Measurements from ENCODE around the gene BAIAP3. TPM values are rescaled to one million over a fixed set of nuclear protein-coding genes. Genes with fewer than 3 reads are reported as not detected.

Gene BAIAP3
- total and polyA plus RNA-seq, 2 donors: 0.63 to 2.7 TPM

DNA sequence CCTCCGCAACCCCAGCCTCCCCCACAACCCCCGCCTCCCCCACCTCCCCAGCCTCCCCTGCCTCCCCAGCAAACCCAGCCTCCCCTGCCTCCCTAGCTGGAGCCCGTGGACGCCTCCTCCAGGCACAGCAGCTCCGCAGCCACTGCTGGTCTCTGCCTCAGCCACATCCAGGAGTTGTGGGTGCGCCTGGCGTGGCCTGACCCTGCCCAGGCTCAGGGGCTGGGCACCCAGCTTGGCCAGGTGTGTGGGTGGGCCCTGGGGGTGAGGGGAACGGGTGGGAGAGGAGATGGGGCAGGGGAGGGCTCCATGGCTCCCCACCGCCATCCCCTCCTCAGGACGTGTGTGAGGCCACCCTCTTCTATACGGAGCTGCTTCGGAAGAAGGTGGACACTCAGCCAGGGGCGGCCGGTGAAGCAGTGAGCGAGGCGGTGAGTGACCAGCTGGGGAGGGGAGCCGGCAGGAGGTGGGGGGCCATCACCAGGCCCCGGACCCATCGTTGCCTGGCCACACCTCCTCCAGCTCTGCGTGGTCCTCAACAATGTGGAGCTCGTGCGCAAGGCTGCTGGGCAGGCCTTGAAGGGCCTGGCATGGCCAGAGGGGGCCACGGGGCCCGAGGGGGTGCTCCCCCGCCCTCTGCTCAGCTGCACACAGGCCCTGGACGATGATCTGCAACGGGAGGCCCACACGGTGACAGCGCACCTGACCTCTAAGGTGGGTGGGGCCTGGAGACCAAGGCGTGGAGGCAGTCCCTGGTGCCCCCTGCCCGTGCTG, 12.4 kb downstream of the BAIAP3 start:
- Histone ChIP-seq H3K4me3 (ENCODE audit: low read depth, low read length) (no peak overlapping the region), H3K4me1 (ENCODE audit: insufficient read depth) (no peaks in the 10 kb centered on the region), H3K36me3 (ENCODE audit: insufficient read depth) (no peaks in the 10 kb centered on the region), H3K27ac (ENCODE audit: low read depth) (no peak overlapping the region)
- DNase-seq (ENCODE audit: extremely low spot score): no peak
- 73% methylated on average over 31 of the region's 31 CpGs for WGBS

- 73% methylated on average over 34 of the region's 34 CpGs for whole genome bisulfite sequencing
- no peaks in the 10 kb centered on the region for H3K36me3 ChIP-seq (ENCODE audit: insufficient read depth)
Measured at GRCh38 chr16:1346422-1347285, 13.2 kb downstream of the BAIAP3 start.

GRCh38 chr16:1347286-1347855, 13.9 kb downstream of the BAIAP3 start:
- no peak for DNase-seq (ENCODE audit: extremely low spot score)
- WGBS: 84% methylated on average over 31 of the region's 31 CpGs
- no peak overlapping the region for H3K4me3 ChIP-seq (ENCODE audit: low read depth, low read length)
- H3K36me3 ChIP-seq (ENCODE audit: insufficient read depth): no peaks in the 10 kb centered on the region
- no peak overlapping the region for H3K27ac ChIP-seq (ENCODE audit: low read depth)
- H3K4me1 ChIP-seq (ENCODE audit: insufficient read depth): no peaks in the 10 kb centered on the region

More at GRCh38 chr16:1346422-1347285, 13.2 kb downstream of the BAIAP3 start:
- no peak overlapping the region for H3K4me3 ChIP-seq (ENCODE audit: low read depth, low read length)
- DNase-seq (ENCODE audit: extremely low spot score): no peak
- no peak overlapping the region for H3K27ac ChIP-seq (ENCODE audit: low read depth)
- H3K4me1 ChIP-seq (ENCODE audit: insufficient read depth): no peaks in the 10 kb centered on the region

- Histone ChIP-seq H3K4me1 (ENCODE audit: insufficient read depth) (no peaks in the 10 kb centered on the region), H3K36me3 (ENCODE audit: insufficient read depth) (no peaks in the 10 kb centered on the region), H3K27ac (ENCODE audit: low read depth) (no peak overlapping the region), H3K4me3 (ENCODE audit: low read depth, low read length) (no peak overlapping the region)
- WGBS: 90% methylated on average over 29 of the region's 29 CpGs
- DNase-seq (ENCODE audit: extremely low spot score): no peak
Measured at GRCh38 chr16:1347962-1348361, 14.5 kb downstream of the BAIAP3 start.

DNA sequence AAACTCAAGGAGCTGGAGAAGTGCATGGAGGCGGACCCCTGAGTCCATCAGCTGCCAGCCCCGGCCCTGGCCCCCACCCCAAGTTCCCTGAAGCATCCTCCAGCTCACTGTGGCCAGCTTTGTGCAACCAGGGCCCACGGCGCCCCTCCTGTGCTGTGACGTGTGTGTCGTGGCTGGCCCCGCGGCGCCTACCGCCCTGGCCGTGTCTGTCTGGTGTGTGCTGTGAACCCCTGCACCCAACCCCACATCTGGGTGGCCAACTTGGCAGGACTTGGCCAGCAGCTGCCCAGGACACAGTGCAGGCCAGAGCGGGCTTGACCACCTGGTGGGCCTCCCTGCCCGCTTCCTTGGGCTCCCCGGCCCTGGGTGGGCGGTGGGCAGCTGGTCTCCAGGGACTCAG, 15.0 kb downstream of the BAIAP3 start:
- no peak for DNase-seq (ENCODE audit: extremely low spot score)
- H3K4me1 ChIP-seq (ENCODE audit: insufficient read depth): peaks cover 1% of the 10 kb centered on the region
- H3K27ac ChIP-seq (ENCODE audit: low read depth): no peak overlapping the region
- 93% methylated on average over 15 of the region's 15 CpGs for WGBS
- H3K36me3 ChIP-seq (ENCODE audit: insufficient read depth): no peaks in the 10 kb centered on the region
- no peak overlapping the region for H3K4me3 ChIP-seq (ENCODE audit: low read depth, low read length)

DNA sequence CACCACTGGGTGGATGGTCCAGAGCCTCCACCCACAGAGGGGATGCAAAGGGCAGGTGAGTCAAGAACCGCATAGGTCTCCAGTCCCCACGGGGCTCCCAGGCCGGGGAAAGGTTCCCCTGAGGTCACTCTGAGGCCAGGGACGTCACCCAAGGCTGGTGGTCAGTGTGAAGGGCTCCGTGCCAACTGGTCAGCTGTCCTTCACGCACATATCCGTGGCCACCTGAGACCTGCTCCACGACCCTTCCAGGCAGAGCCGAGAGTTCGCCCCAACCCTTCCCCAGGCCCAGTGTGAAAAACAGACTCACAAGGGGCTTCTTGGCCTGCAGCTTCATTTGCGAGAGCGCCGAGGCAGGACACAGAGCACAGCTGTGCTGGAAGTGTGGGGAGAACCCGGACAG, 15.5 kb downstream of the BAIAP3 start:
- WGBS: 84% methylated on average over 14 of the region's 14 CpGs
- Histone ChIP-seq H3K36me3 (ENCODE audit: insufficient read depth) (no peaks in the 10 kb centered on the region), H3K4me3 (ENCODE audit: low read depth, low read length) (no peak overlapping the region), H3K27ac (ENCODE audit: low read depth) (no peak overlapping the region), H3K4me1 (ENCODE audit: insufficient read depth) (peaks cover 1% of the 10 kb centered on the region)
- DNase-seq (ENCODE audit: extremely low spot score): no peak

DNA sequence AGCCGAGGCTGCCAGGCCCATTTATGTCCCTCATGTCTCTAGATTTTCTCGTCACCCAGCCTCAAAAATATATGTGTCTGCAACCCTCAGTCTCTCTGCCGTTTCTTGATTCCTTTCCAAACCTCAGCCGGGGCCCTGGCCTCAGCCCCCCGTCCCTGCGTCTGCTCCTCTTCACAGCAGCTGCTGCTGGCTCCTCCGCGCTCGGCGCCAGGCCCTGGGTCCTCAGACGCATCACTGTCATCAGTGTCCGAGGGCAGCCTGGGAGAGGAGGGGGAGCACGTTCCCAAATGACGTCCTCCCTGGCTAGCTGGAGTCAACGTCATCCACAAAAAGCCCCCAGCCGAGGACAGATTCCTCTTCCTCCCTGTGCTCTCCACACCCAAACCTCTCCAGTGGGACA, 15.9 kb downstream of the BAIAP3 start:
- 84% methylated on average over 16 of the region's 16 CpGs for WGBS
- no peak for DNase-seq (ENCODE audit: extremely low spot score)
- Histone ChIP-seq H3K27ac (ENCODE audit: low read depth) (no peak overlapping the region), H3K36me3 (ENCODE audit: insufficient read depth) (no peaks in the 10 kb centered on the region), H3K4me3 (ENCODE audit: low read depth, low read length) (no peak overlapping the region), H3K4me1 (ENCODE audit: insufficient read depth) (peaks cover 1% of the 10 kb centered on the region)

- no peak overlapping the region for H3K27ac ChIP-seq (ENCODE audit: low read depth)
- H3K4me3 ChIP-seq (ENCODE audit: low read depth, low read length): no peak overlapping the region
- WGBS: 94% methylated on average over 17 of the region's 17 CpGs
- no peak for DNase-seq (ENCODE audit: extremely low spot score)
- peaks cover 1% of the 10 kb centered on the region for H3K4me1 ChIP-seq (ENCODE audit: insufficient read depth)
- H3K36me3 ChIP-seq (ENCODE audit: insufficient read depth): no peaks in the 10 kb centered on the region
Measured at GRCh38 chr16:1349951-1350350, 16.5 kb downstream of the BAIAP3 start.

DNA sequence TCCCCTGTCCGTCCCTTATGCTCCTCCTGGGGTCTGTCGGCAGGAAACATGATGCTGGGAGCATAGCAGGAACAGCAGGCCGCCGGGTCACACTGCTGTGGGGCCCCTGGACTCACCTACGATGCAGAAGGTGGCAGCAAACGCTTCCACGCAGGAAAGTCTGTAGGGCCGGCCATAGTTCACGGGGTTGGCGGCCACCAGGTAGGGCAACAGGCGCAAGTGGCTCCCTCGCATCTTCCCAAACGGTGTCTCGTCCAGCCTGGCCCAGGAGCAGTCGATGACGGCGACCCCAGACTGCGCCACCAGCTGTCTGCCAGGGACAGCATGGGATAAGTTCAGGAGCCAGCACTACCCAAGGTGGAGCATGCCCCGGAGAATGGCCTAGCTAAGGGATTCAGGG, 17.2 kb downstream of the BAIAP3 start:
- Histone ChIP-seq H3K4me1 (ENCODE audit: insufficient read depth) (peaks cover 1% of the 10 kb centered on the region), H3K4me3 (ENCODE audit: low read depth, low read length) (peak overlapping the region; percentile 90), H3K36me3 (ENCODE audit: insufficient read depth) (no peaks in the 10 kb centered on the region), H3K27ac (ENCODE audit: low read depth) (no peak overlapping the region)
- DNase-seq (ENCODE audit: extremely low spot score): no peak
- 84% methylated on average over 19 of the region's 19 CpGs for WGBS

- WGBS: under 1% methylated on average over 35 of the region's 35 CpGs
- Histone ChIP-seq H3K4me1 (ENCODE audit: insufficient read depth) (peaks cover 1% of the 10 kb centered on the region), H3K27ac (ENCODE audit: low read depth) (no peak overlapping the region), H3K4me3 (ENCODE audit: low read depth, low read length) (peak overlapping the region; percentile 90), H3K36me3 (ENCODE audit: insufficient read depth) (no peaks in the 10 kb centered on the region)
- DNase-seq (ENCODE audit: extremely low spot score): no peak
Measured at GRCh38 chr16:1351215-1351581, 17.8 kb downstream of the BAIAP3 start.

DNA sequence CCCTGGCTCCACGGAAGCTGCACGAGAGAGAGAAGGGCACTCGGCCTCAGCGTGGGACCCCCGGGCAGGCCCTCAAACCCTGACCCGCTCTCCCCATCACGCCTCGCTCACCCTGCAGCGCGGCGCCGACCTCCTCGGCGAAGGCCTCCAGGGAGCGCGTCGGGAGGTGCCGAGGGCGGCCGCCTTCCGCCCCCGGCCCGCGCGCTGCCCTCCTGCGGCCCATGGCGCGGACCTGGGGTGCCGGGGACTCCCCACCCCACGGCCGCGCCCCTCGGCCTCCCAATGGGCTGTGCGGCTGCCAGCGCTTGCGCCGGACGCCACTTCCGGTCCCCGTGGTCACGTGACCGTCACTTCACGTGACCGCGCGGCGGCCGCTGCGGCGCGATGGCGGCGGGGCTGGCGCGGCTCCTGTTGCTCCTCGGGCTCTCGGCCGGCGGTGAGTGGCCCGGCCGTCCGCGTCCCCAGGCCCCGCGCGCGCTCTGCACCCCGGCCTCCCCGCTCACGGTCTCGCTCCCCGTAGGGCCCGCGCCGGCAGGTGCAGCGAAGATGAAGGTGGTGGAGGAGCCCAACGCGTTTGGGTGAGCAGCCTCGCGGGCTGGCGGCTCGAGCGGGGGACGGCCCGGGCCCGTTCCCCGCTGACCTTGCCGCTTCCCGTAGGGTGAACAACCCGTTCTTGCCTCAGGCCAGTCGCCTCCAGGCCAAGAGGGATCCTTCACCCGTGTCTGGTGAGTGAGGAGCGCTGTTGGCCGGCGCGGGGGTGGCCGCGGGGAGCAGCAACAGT, 18.3 kb downstream of the BAIAP3 start, which contains the start of the genes GNPTG and TSR3:
Gene GNPTG, plus strand, starts transcription at position 350 of the 781 bp plus-strand sequence. Its CDS starts 35 bp downstream, at position 385.
Gene TSR3, minus strand, starts transcription at position 297 of the 781 bp plus-strand sequence. Its CDS starts 74 bp downstream, at position 223.
- peak within 1 kb of the TSS; percentile 90 for H3K4me3 ChIP-seq (ENCODE audit: low read depth, low read length)
- no peak within 1 kb of the TSS for H3K27ac ChIP-seq (ENCODE audit: low read depth)
- H3K4me1 ChIP-seq (ENCODE audit: insufficient read depth): peaks cover 1% of the 10 kb centered on the region
- H3K36me3 ChIP-seq (ENCODE audit: insufficient read depth): no peaks in the 10 kb centered on the region
- WGBS: under 1% methylated on average over 98 of the region's 98 CpGs
- no peak for DNase-seq (ENCODE audit: extremely low spot score)

DNA sequence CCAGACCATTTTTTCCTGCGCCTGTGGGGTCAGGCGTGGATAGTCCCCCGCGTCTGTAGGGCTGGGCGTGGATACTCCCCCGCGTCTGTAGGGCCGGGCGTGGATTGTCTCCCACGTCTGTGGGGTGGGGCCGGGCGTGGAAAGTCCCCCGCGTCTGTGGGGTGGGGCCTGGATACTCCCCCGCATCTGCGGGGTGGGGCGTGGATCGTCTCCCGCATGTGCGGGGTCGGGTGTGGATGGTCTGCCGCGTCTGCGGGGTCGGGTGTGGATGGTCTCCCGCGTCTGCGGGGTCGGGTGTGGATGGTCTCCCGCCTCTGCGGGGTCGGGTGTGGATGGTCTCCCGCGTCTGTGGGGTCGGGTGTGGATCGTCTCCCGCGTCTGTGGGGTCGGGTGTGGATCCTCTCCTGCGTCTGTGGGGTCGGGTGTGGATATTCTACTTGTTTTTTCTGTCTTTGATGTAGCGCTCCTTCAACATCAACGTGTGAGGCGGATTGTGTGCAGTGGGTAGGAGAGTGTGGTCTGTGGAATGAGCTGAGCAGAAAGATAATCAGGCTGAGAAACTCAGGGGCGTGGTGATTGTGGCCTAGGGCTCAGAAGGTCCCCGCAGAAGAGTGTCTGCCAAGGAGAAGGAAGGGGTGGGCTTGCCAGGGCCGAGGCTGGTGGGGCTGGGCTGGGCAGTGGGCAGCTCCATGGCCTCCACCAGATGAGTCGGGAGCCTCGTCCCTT, 21.5 kb downstream of the BAIAP3 start:
- Histone ChIP-seq H3K36me3 (ENCODE audit: insufficient read depth) (no peaks in the 10 kb centered on the region), H3K4me3 (ENCODE audit: low read depth, low read length) (no peak overlapping the region), H3K27ac (ENCODE audit: low read depth) (no peak overlapping the region), H3K4me1 (ENCODE audit: insufficient read depth) (peaks cover 1% of the 10 kb centered on the region)
- 89% methylated on average over 49 of the region's 49 CpGs for WGBS
- no peak for DNase-seq (ENCODE audit: extremely low spot score)

Measured in urinary bladder (tissue), 4 donors.